ENCODE results near the gene AXDND1.

- TF ChIP-seq, protein P1, sequence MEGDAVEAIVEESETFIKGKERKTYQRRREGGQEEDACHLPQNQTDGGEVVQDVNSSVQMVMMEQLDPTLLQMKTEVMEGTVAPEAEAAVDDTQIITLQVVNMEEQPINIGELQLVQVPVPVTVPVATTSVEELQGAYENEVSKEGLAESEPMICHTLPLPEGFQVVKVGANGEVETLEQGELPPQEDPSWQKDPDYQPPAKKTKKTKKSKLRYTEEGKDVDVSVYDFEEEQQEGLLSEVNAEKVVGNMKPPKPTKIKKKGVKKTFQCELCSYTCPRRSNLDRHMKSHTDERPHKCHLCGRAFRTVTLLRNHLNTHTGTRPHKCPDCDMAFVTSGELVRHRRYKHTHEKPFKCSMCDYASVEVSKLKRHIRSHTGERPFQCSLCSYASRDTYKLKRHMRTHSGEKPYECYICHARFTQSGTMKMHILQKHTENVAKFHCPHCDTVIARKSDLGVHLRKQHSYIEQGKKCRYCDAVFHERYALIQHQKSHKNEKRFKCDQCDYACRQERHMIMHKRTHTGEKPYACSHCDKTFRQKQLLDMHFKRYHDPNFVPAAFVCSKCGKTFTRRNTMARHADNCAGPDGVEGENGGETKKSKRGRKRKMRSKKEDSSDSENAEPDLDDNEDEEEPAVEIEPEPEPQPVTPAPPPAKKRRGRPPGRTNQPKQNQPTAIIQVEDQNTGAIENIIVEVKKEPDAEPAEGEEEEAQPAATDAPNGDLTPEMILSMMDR (conservative IDR thresholded peaks at IDR 0.05 in 1 of 2, IDR thresholded peaks at IDR 0.05 in 1 of 2; ENCODE audit: extremely low read depth in 1 of 2, insufficient read depth in 1 of 2, low read depth in 1 of 2, low read length in 2 of 2): no peak
- TF ChIP-seq EZH2 (IDR thresholded peaks at IDR 0.05; ENCODE audit: borderline replicate concordance, low read length): no peak
These were observed 110.7 kb downstream of the AXDND1 start for GRCh38 chr1:179476484-179476883.
